Transverse colon (tissue), 4 donors: ENCODE results near the gene GNRHR. TPM values are rescaled to one million over a fixed set of nuclear protein-coding genes. Genes with fewer than 3 reads are reported as not detected.
A peak's percentile ranks its signal among the peaks of the same experiment; 100 is the strongest.

Experiments used
- DNase-seq: peaks from one replicate; pipeline ENCODE4 v3.0.0-alpha.2; 2019
- H3K27ac ChIP-seq, 4 donors: fragments of 200-600 bp; sonication (generic); 2 replicates each; pipeline ENCODE4 v1.5.1; 2016 to 2018; ENCODE audit warnings: inconsistent platforms in 4 of 4
- H3K27me3 ChIP-seq: fragments of 200-600 bp; sonication (generic); 2 replicates; pipeline ENCODE4 v1.5.1; 2017; ENCODE audit warnings: inconsistent platforms
- H3K36me3 ChIP-seq, 4 donors: fragments of 200-600 bp; sonication (generic); 2 replicates each; pipeline ENCODE4 v1.5.1; 2017 to 2019; ENCODE audit warnings: inconsistent platforms in 4 of 4
- H3K4me1 ChIP-seq, 4 donors: fragments of 200-600 bp; sonication (generic); 2 replicates each; pipeline ENCODE4 v1.5.1; 2017 to 2020; ENCODE audit warnings: inconsistent platforms in 4 of 4
- H3K4me3 ChIP-seq, 4 donors: fragments of 200-600 bp; sonication (generic); 1 replicate in 1 of 4; 2 replicates in 3 of 4; pipeline versions ENCODE4 v1.5.1 to v1.6.1; 2017 to 2019; ENCODE audit warnings: inconsistent platforms in 4 of 4
- H3K9me3 ChIP-seq, 2 donors: fragments of 200-600 bp; sonication (generic); 2 replicates each; pipeline ENCODE4 v1.5.1; 2017 to 2019; ENCODE audit warnings: inconsistent platforms in 2 of 2
- CTCF ChIP-seq, 5 experiments: fragments of 200-600 bp in 3 of 5; fragments of 450-650 bp in 2 of 5; sonication (generic) in 3 of 5; IDR thresholded peaks; 1 replicate in 2 of 5; 2 replicates in 3 of 5; pipeline ENCODE4 v1.5.1; 2016 to 2017; ENCODE audit warnings: antibody characterized with exemption in 5 of 5, inconsistent platforms in 3 of 5, mild to moderate bottlenecking in 2 of 5, moderate library complexity in 1 of 5
- EP300 ChIP-seq: sonication (generic); formaldehyde crosslinking; IDR thresholded peaks from one replicate; pipeline ENCODE4 v1.6.1; 2017; ENCODE audit warnings: antibody characterized with exemption, low read depth
- POLR2A ChIP-seq: fragments of 450-650 bp; IDR thresholded peaks from one replicate; pipeline ENCODE4 v1.6.1; 2016; ENCODE audit warnings: antibody characterized with exemption, mild to moderate bottlenecking, moderate library complexity
- POLR2AphosphoS5 ChIP-seq, 3 donors: sonication (generic); formaldehyde crosslinking; IDR thresholded peaks; one replicate each; pipeline ENCODE4 v1.6.1; 2016; ENCODE audit warnings: antibody characterized with exemption in 3 of 3
- WGBS, 2 donors: methylation state at CpG; one replicate each; pipeline ENCODE4 v1.1.5; 2018; ENCODE audit warnings: low coverage in 1 of 2; 5-methylcytosine and 5-hydroxymethylcytosine counted together
- in situ Hi-C, 4 donors: fragments of 200-750 bp; cut with MboI; loops; one replicate each; pipeline versions ENCODE4 v1.15.0 to v1.15.1; 2017; ENCODE audit warnings: low sequenced_read_pairs in 3 of 4, low pct_ligation_motif_present in 1 of 4, low pct_unique_long_range_greater_than_20kb in 1 of 4
- intact Hi-C: fragments of 100-400 bp; cut with DNase I; formaldehyde crosslinking; loops from one replicate; pipeline ENCODE4 v1.15.1; 2023; ENCODE audit warnings: low total_unique reads
- total RNA-seq, 4 donors: library from RNA; depleted of rRNA; stranded (reverse); fragments of >200 nt; gene quantifications; one replicate each; pipeline ENCODE4 v1.1.0, GENCODE V29; 2016

GNRHR gene
- total RNA-seq, 4 donors from 2014 or later: not detected

DNA sequence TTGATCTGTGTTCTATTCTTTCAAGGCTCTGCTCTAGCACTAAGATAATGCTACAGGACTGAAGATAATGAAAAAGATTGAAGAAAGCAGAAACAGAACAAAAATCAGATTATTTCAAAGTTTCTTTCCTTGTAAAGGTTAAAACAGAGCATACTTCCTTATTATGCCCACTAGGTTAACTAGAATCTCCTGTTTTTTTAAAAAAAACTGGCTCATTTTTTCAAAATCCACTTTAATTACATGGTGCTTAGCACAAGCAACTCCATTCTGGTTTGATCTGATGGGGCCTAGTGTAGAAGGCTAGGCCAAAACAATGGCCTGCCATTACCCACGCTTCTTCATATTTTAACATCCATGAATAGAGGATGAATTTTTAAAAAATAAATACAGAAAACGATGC lies 52.0 kb downstream of the GNRHR start:
- intact Hi-C loops (no loop called here), in situ Hi-C loops (no loop called here)
- no peaks in the 10 kb centered on the region for H3K9me3 ChIP-seq
- peak overlapping the region in 1 of 4 donors; percentile 100 for H3K4me3 ChIP-seq
- H3K27ac ChIP-seq: peak overlapping the region in 3 of 4 donors; percentile 88 to 99 (median 98)
- TF ChIP-seq CTCF (IDR thresholded peaks at IDR 0.05) (no peak), EP300 (no peak), POLR2A (no peak), POLR2AphosphoS5 (IDR thresholded peaks at IDR 0.05) (no peak)
- WGBS, 2 donors: 91 to 94% methylated on average over 2 of the region's 2 CpGs
- peaks cover 0 to 27% (median 16%) of the 10 kb centered on the region in 4 donors for H3K4me1 ChIP-seq
- H3K27me3 ChIP-seq: no peaks in the 10 kb centered on the region
- DNase-seq: no peak
- no peaks in the 10 kb centered on the region for H3K36me3 ChIP-seq

GRCh38 chr4:67701517-67701850 lies 52.7 kb downstream of the GNRHR start:
- DNase-seq: no peak

DNA sequence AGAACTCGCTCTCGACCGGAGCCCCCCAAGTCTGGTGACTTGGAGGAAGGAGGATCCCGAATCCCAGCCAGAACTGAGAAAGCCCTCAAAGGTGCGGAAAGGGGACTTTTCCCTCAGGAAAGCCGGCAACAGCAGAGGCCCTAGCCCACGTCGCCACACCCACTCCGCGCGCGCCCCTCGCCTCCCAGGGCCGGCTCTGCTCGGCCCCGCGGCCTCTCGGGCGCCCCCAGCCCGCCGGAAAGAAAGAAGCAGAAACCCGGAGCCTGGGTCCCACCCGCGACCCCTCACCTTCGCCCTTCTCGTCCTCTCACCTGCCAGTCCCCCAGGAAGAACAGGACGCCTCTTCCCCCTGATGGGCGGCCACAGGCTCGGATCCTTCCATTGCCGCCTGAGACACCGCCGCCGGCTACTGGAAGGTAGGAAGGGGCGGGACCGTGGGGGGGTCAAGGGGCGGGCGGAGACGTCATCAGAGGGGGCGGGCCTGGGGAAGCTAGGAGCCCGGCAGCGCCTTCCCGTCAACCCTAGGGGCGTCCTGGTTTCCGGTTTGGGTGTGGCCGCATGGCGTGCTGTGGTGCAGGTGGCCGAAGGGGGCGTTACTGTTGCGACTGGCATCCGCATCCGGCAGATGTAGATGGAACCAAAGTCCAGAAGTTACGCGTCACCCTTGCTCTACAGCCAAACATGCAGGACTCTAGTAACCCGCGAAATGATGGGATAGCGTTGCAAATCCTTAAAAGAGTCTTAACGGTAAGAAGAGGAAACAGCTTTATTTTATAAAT lies 53.3 kb downstream of the GNRHR start, which contains the start of gene UBA6:
TSS of gene UBA6 (minus strand) at position 418 of the 779 bp plus-strand sequence. CDS start at position 382, 36 bp downstream.
- in situ Hi-C loops: no loop called here

More at GRCh38 chr4:67701517-67701850, 52.7 kb downstream of the GNRHR start:
- TF ChIP-seq EP300 (no peak), CTCF (IDR thresholded peaks at IDR 0.05) (no peak), POLR2AphosphoS5 (IDR thresholded peaks at IDR 0.05) (no peak)
- intact Hi-C loops: no loop called here
- Histone ChIP-seq H3K4me3 (peak overlapping the region; percentile 39 to 100 (median 84)), H3K9me3 (no peaks in the 10 kb centered on the region), H3K27me3 (no peaks in the 10 kb centered on the region), H3K4me1 (peaks cover 0 to 27% (median 16%) of the 10 kb centered on the region in 4 donors), H3K27ac (peak overlapping the region; percentile 88 to 99 (median 94)), H3K36me3 (no peaks in the 10 kb centered on the region)
- in situ Hi-C loops: no loop called here
- 5 to 6% methylated on average over 4 of the region's 4 CpGs for WGBS, 2 donors

More for the DNA sequence above, 53.3 kb downstream of the GNRHR start, which contains the start of gene UBA6:
- peak; percentile 80 for TF ChIP-seq POLR2A
- peak; percentile 73 to 86 (median 73) for TF ChIP-seq POLR2AphosphoS5 (IDR thresholded peaks at IDR 0.05)
- peak in 4 of 5 experiments; percentile 18 to 48 (median 39) for TF ChIP-seq CTCF (IDR thresholded peaks at IDR 0.05)
- TF ChIP-seq EP300: peak; percentile 55
- DNase-seq: peak; percentile 98
- Histone ChIP-seq H3K36me3 (no peaks in the 10 kb centered on the region), H3K9me3 (no peaks in the 10 kb centered on the region), H3K27ac (peak within 1 kb of the TSS; percentile 88 to 99 (median 94)), H3K27me3 (no peaks in the 10 kb centered on the region), H3K4me3 (peak within 1 kb of the TSS; percentile 67 to 100 (median 85)), H3K4me1 (peaks cover 0 to 27% (median 16%) of the 10 kb centered on the region in 4 donors)
- WGBS, 2 donors: 0 to 1% methylated on average over 1 to 44 of the region's 57 CpGs
- intact Hi-C loops: no loop called here
